Lung (tissue), 12 donors: ENCODE measurements around the gene PPP1CC. TPM values are rescaled to one million over a fixed set of nuclear protein-coding genes. Genes with fewer than 3 reads are reported as not detected.

Source experiments
- ATAC-seq: fragments of 200-7000 bp; cut with Tn5 transposase; one replicate; pipeline ENCODE4 v1.9.1; 2020; ENCODE audit warnings: moderate number of reproducible peaks; ENCODE audit not compliant: insufficient read depth, low FRiP score
- DNase-seq, 3 donors: peaks; one replicate each; pipeline ENCODE4 v3.0.0-alpha.2; 2013 to 2017
- H3K27ac ChIP-seq, 2 donors: one replicate each; pipeline ENCODE4 v1.5.1; 2013; ENCODE audit warnings: mild to moderate bottlenecking in 2 of 2, moderate library complexity in 2 of 2, control low read depth in 1 of 2, inconsistent platforms in 1 of 2, low read depth in 1 of 2, low read length in 1 of 2
- H3K27me3 ChIP-seq, 3 donors: one replicate each; pipeline ENCODE4 v1.5.1; 2013; ENCODE audit warnings: low read length in 2 of 3; ENCODE audit not compliant: control insufficient read depth in 3 of 3, insufficient read depth in 3 of 3
- H3K36me3 ChIP-seq, 4 donors: one replicate each; pipeline ENCODE4 v1.5.1; 2013; ENCODE audit warnings: low read length in 4 of 4, mild to moderate bottlenecking in 1 of 4, moderate library complexity in 1 of 4; ENCODE audit not compliant: control insufficient read depth in 4 of 4, insufficient read depth in 4 of 4
- H3K4me1 ChIP-seq, 5 donors: one replicate each; pipeline ENCODE4 v1.5.1; 2013; ENCODE audit warnings: low read length in 5 of 5, mild to moderate bottlenecking in 2 of 5, moderate library complexity in 1 of 5; ENCODE audit not compliant: control insufficient read depth in 5 of 5, insufficient read depth in 5 of 5
- H3K4me3 ChIP-seq: one replicate; pipeline ENCODE4 v1.5.1; 2013; ENCODE audit warnings: mild to moderate bottlenecking, control low read depth, moderate library complexity
- H3K9ac ChIP-seq, 2 donors: one replicate each; pipeline ENCODE4 v1.5.1; 2013; ENCODE audit warnings: low read length in 2 of 2, control low read depth in 1 of 2; ENCODE audit not compliant: insufficient read depth in 1 of 2
- H3K9me3 ChIP-seq, 4 donors: one replicate each; pipeline ENCODE4 v1.5.1; 2013; ENCODE audit warnings: low read length in 3 of 4, mild to moderate bottlenecking in 1 of 4, moderate library complexity in 1 of 4; ENCODE audit not compliant: control insufficient read depth in 4 of 4, insufficient read depth in 3 of 4
- WGBS, 2 donors: extraction: QIAGEN DNeasy Blood & Tissue Kit; methylation state at CpG; one replicate each; pipeline ENCODE4 v1.1.7; 2013; 5-methylcytosine and 5-hydroxymethylcytosine counted together
- polyA plus RNA-seq, 2 donors: library from polyadenylated mRNA; stranded (reverse); fragments of 200-250 nt; gene quantifications; one replicate each; pipeline ENCODE4 v1.2.1, GENCODE V29; 2013
- total RNA-seq, 2 donors: library from RNA; depleted of rRNA in 1 of 2; stranded (reverse); fragments of >200 nt in 1 of 2; gene quantifications; one replicate each; pipeline ENCODE4 v1.2.1, GENCODE V29; 2014 to 2021
- TF ChIP-seq, protein P1 (sequence below): IDR thresholded peaks from 2 replicates; pipeline ENCODE4 v1.5.1; 2012; ENCODE audit warnings: mild to moderate bottlenecking; ENCODE audit errors: control extremely low read depth, extremely low read depth
- donor health status: control.
- donor health status: control.
- donor health status: Bipolar disorder and iron deficiency.
- donor health status: healthy.
- donor health status: DM: yes; HTN: yes; CAD: no.

The PPP1CC gene
- total and polyA plus RNA-seq, 4 donors = 56.2 to 124 (median 72.3) TPM

GRCh38 chr12:110720516-110720915 is 22.2 kb downstream of the PPP1CC start:
- Histone ChIP-seq H3K27ac (no peak overlapping the region), H3K4me3 (no peak overlapping the region), H3K4me1 (no peaks in the 10 kb centered on the region), H3K36me3 (peaks cover 24 to 53% (median 46%) of the 10 kb centered on the region in 4 donors), H3K9ac (no peak overlapping the region), H3K9me3 (peaks cover 0 to 2% (median 0%) of the 10 kb centered on the region in 4 donors), H3K27me3 (no peaks in the 10 kb centered on the region)
- DNase-seq (no peak), ATAC-seq (no peak)
- TF ChIP-seq, protein P1, sequence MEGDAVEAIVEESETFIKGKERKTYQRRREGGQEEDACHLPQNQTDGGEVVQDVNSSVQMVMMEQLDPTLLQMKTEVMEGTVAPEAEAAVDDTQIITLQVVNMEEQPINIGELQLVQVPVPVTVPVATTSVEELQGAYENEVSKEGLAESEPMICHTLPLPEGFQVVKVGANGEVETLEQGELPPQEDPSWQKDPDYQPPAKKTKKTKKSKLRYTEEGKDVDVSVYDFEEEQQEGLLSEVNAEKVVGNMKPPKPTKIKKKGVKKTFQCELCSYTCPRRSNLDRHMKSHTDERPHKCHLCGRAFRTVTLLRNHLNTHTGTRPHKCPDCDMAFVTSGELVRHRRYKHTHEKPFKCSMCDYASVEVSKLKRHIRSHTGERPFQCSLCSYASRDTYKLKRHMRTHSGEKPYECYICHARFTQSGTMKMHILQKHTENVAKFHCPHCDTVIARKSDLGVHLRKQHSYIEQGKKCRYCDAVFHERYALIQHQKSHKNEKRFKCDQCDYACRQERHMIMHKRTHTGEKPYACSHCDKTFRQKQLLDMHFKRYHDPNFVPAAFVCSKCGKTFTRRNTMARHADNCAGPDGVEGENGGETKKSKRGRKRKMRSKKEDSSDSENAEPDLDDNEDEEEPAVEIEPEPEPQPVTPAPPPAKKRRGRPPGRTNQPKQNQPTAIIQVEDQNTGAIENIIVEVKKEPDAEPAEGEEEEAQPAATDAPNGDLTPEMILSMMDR = no peak

GRCh38 chr12:110718222-110718908 is 24.3 kb downstream of the PPP1CC start:
- TF ChIP-seq, protein P1 = no peak
- Histone ChIP-seq H3K4me3 (no peak overlapping the region), H3K36me3 (peaks cover 15 to 39% (median 34%) of the 10 kb centered on the region in 4 donors), H3K9me3 (no peaks in the 10 kb centered on the region), H3K4me1 (no peaks in the 10 kb centered on the region), H3K27me3 (no peaks in the 10 kb centered on the region), H3K9ac (no peak overlapping the region), H3K27ac (no peak overlapping the region)
- ATAC-seq (no peak), DNase-seq (no peak)
- WGBS, 2 donors = 87 to 89% methylated on average over 7 of the region's 7 CpGs

DNA sequence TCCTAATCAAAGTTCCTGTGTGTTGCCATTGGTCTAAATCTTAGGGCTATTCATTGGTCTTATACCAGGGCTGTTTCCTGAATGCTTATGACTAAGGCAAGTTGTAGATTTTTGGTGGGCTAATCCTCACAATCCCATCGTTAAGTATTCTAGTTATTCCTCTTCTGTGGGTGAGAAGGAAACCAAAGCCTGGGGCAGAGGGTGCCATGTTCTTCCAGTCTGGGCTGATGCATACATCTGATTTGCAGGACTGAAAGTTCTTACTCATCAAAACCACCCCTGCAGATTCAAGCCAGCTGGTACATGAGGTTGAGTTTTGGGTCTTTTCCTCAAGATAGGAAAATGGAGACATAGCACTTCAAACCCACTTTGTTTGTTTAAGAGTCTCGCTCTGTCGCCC is 25.7 kb downstream of the PPP1CC start:
- Histone ChIP-seq H3K36me3 (peaks cover 12 to 33% (median 29%) of the 10 kb centered on the region in 4 donors), H3K27me3 (no peaks in the 10 kb centered on the region), H3K27ac (no peak overlapping the region), H3K9me3 (no peaks in the 10 kb centered on the region), H3K4me3 (no peak overlapping the region), H3K4me1 (no peaks in the 10 kb centered on the region), H3K9ac (no peak overlapping the region)
- DNase-seq (no peak), ATAC-seq (no peak)
- TF ChIP-seq, protein P1 = no peak
- WGBS, 2 donors = 93 to 97% methylated on average over 3 of the region's 3 CpGs

- DNase-seq = no peak
- Histone ChIP-seq H3K27me3 (no peaks in the 10 kb centered on the region), H3K4me3 (no peak overlapping the region), H3K9ac (no peak overlapping the region), H3K36me3 (peaks cover 0 to 2% (median 0%) of the 10 kb centered on the region in 4 donors), H3K4me1 (no peaks in the 10 kb centered on the region), H3K9me3 (no peaks in the 10 kb centered on the region), H3K27ac (no peak overlapping the region)
- TF ChIP-seq, protein P1 = no peak
- 97 to 99% methylated on average over 4 of the region's 4 CpGs for WGBS, 2 donors
- no peak for ATAC-seq
These were observed 33.8 kb downstream of the PPP1CC start for GRCh38 chr12:110708917-110709316.
